Osteocyte (in vitro differentiated cells): ENCODE measurements around the gene BNC2. TPM values are rescaled to one million over a fixed set of nuclear protein-coding genes. Genes with fewer than 3 reads are reported as not detected.

ENCODE experiments used
- DNase-seq: peaks from one replicate; pipeline ENCODE4 v3.0.0; 2021; ENCODE audit warnings: mixed read lengths; ENCODE audit not compliant: unreplicated experiment; ENCODE audit errors: extremely low spot score
- H3K27ac Mint-ChIP-seq: one replicate; pipeline ENCODE4 v1.8.0; 2021; ENCODE audit warnings: mild to moderate bottlenecking, mixed read lengths; ENCODE audit not compliant: unreplicated experiment
- H3K27me3 Mint-ChIP-seq: one replicate; pipeline ENCODE4 v1.8.0; 2021; ENCODE audit warnings: mixed read lengths; ENCODE audit not compliant: unreplicated experiment
- H3K36me3 Mint-ChIP-seq: one replicate; pipeline ENCODE4 v1.8.0; 2021; ENCODE audit warnings: mixed read lengths; ENCODE audit not compliant: unreplicated experiment
- H3K4me1 Mint-ChIP-seq: one replicate; pipeline ENCODE4 v1.8.0; 2021; ENCODE audit warnings: mixed read lengths; ENCODE audit not compliant: unreplicated experiment
- H3K4me3 Mint-ChIP-seq: one replicate; pipeline ENCODE4 v1.8.0; 2021; ENCODE audit warnings: mild to moderate bottlenecking, moderate library complexity, mixed read lengths; ENCODE audit not compliant: unreplicated experiment
- H3K9me3 Mint-ChIP-seq: one replicate; pipeline ENCODE4 v1.8.0; 2021; ENCODE audit warnings: mixed read lengths; ENCODE audit not compliant: unreplicated experiment
- total RNA-seq: library from RNA; stranded (reverse); gene quantifications from 2 replicates; pipeline ENCODE4 v1.2.1, GENCODE V29; 2021
- TF ChIP-seq, protein P1 (sequence below): fragments of 200-600 bp; sonication (generic); IDR thresholded peaks from 2 replicates; pipeline ENCODE4 v1.5.0; 2021; ENCODE audit warnings: antibody characterized with exemption, mild to moderate bottlenecking, moderate library complexity

BNC2 gene
- total RNA-seq, 1 donor from 2014 or later, result 66.5 TPM

- peaks cover 63% of the 10 kb centered on the region for H3K4me1 Mint-ChIP-seq
- DNase-seq, result no peak
- H3K9me3 Mint-ChIP-seq, result no peaks in the 10 kb centered on the region
- TF ChIP-seq, protein P1, sequence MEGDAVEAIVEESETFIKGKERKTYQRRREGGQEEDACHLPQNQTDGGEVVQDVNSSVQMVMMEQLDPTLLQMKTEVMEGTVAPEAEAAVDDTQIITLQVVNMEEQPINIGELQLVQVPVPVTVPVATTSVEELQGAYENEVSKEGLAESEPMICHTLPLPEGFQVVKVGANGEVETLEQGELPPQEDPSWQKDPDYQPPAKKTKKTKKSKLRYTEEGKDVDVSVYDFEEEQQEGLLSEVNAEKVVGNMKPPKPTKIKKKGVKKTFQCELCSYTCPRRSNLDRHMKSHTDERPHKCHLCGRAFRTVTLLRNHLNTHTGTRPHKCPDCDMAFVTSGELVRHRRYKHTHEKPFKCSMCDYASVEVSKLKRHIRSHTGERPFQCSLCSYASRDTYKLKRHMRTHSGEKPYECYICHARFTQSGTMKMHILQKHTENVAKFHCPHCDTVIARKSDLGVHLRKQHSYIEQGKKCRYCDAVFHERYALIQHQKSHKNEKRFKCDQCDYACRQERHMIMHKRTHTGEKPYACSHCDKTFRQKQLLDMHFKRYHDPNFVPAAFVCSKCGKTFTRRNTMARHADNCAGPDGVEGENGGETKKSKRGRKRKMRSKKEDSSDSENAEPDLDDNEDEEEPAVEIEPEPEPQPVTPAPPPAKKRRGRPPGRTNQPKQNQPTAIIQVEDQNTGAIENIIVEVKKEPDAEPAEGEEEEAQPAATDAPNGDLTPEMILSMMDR, result no peak
- H3K36me3 Mint-ChIP-seq, result peaks cover 7% of the 10 kb centered on the region
- H3K27ac Mint-ChIP-seq, result peak overlapping the region; percentile 89
- peak overlapping the region; percentile 43 for H3K4me3 Mint-ChIP-seq
- H3K27me3 Mint-ChIP-seq, result no peaks in the 10 kb centered on the region
Observed at GRCh38 chr9:16864649-16865434, 5.6 kb downstream of the BNC2 start.

- Mint-ChIP-seq H3K36me3 (no peaks in the 10 kb centered on the region), H3K9me3 (no peaks in the 10 kb centered on the region), H3K27me3 (no peaks in the 10 kb centered on the region), H3K4me3 (no peak overlapping the region), H3K27ac (no peak overlapping the region), H3K4me1 (peaks cover 6% of the 10 kb centered on the region)
- TF ChIP-seq, protein P1, result no peak
- no peak for DNase-seq
Observed at GRCh38 chr9:16848179-16848578, 22.3 kb downstream of the BNC2 start.

DNA sequence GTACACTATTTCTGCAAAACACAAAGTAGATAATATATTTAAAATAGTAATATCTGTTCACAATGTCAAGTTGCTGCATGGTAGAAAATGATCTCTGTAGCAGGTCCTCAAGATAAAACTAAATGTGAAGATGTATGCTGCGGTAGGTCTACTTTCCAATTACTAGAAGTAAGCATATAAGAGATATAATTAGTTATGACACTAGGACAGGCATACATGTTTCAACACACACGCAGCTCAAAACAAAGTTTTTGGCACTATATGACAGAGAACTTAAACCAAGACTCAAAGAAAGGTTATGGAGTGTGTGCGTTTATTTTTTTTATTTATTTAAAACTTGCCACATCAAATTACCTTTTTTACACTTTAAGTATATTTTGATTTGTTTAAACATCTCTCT is 23.5 kb downstream of the BNC2 start:
- H3K27ac Mint-ChIP-seq, result no peak overlapping the region
- H3K4me1 Mint-ChIP-seq, result peaks cover 9% of the 10 kb centered on the region
- TF ChIP-seq, protein P1, result no peak
- no peak overlapping the region for H3K4me3 Mint-ChIP-seq
- no peaks in the 10 kb centered on the region for H3K27me3 Mint-ChIP-seq
- no peaks in the 10 kb centered on the region for H3K9me3 Mint-ChIP-seq
- DNase-seq, result no peak
- H3K36me3 Mint-ChIP-seq, result peaks cover 3% of the 10 kb centered on the region

GRCh38 chr9:16846367-16846766 is 24.1 kb downstream of the BNC2 start:
- H3K4me3 Mint-ChIP-seq, result no peak overlapping the region
- peaks cover 3% of the 10 kb centered on the region for H3K36me3 Mint-ChIP-seq
- no peaks in the 10 kb centered on the region for H3K9me3 Mint-ChIP-seq
- no peaks in the 10 kb centered on the region for H3K27me3 Mint-ChIP-seq
- no peak for DNase-seq
- TF ChIP-seq, protein P1, result no peak
- H3K27ac Mint-ChIP-seq, result no peak overlapping the region
- H3K4me1 Mint-ChIP-seq, result peaks cover 11% of the 10 kb centered on the region

GRCh38 chr9:16834817-16835216 is 35.7 kb downstream of the BNC2 start:
- peaks cover 9% of the 10 kb centered on the region for H3K36me3 Mint-ChIP-seq
- H3K4me3 Mint-ChIP-seq, result no peak overlapping the region
- no peaks in the 10 kb centered on the region for H3K27me3 Mint-ChIP-seq
- no peak overlapping the region for H3K27ac Mint-ChIP-seq
- TF ChIP-seq, protein P1, result no peak
- H3K9me3 Mint-ChIP-seq, result peaks cover 8% of the 10 kb centered on the region
- H3K4me1 Mint-ChIP-seq, result peaks cover 58% of the 10 kb centered on the region
- no peak for DNase-seq
